ENCODE results near the gene CHPF.

CHPF gene

GRCh38 chr2:219536967-219537366 is 6.6 kb downstream of the CHPF start:
- Histone ChIP-seq H3K79me2 (ENCODE audit: insufficient read depth, low read length) (no peaks in the 10 kb centered on the region), H3K27me3 (ENCODE audit: low read length) (no peaks in the 10 kb centered on the region), H3K9me3 (ENCODE audit: insufficient read depth, low read length) (no peaks in the 10 kb centered on the region), H2AFZ (ENCODE audit: low read depth, low read length, severe bottlenecking) (no peak overlapping the region), H3K9me2 (replicated peaks; ENCODE audit: insufficient read depth, low read length) (no peaks in the 10 kb centered on the region), H3K4me2 (ENCODE audit: low read depth, low read length, poor library complexity, severe bottlenecking) (no peak overlapping the region), H3K36me3 (ENCODE audit: low read length) (no peaks in the 10 kb centered on the region), H3K4me3 (ENCODE audit: insufficient read depth, low read length, poor library complexity, severe bottlenecking) (no peak overlapping the region), H3K27ac (ENCODE audit: low read depth, low read length) (no peak overlapping the region), H4K20me1 (ENCODE audit: low read depth, low read length) (no peaks in the 10 kb centered on the region), H3K9ac (ENCODE audit: low read length) (no peak overlapping the region), H3F3A (ENCODE audit: insufficient read depth) (no peaks in the 10 kb centered on the region)
- TF ChIP-seq CTCF (IDR thresholded peaks at IDR 0.05; ENCODE audit: insufficient read depth, low read length, poor library complexity, severe bottlenecking) (no peak), EZH2phosphoT487 (conservative IDR thresholded peaks at IDR 0.05; ENCODE audit: low read length) (no peak)

GRCh38 chr2:219536425-219536824 is 7.2 kb downstream of the CHPF start:
- Histone ChIP-seq H3K4me3 (ENCODE audit: insufficient read depth, low read length, poor library complexity, severe bottlenecking) (no peak overlapping the region), H3K4me2 (ENCODE audit: low read depth, low read length, poor library complexity, severe bottlenecking) (no peak overlapping the region), H3K36me3 (ENCODE audit: low read length) (no peaks in the 10 kb centered on the region), H3K9ac (ENCODE audit: low read length) (no peak overlapping the region), H3K9me2 (replicated peaks; ENCODE audit: insufficient read depth, low read length) (no peaks in the 10 kb centered on the region), H3K9me3 (ENCODE audit: insufficient read depth, low read length) (no peaks in the 10 kb centered on the region), H4K20me1 (ENCODE audit: low read depth, low read length) (no peaks in the 10 kb centered on the region), H3K79me2 (ENCODE audit: insufficient read depth, low read length) (no peaks in the 10 kb centered on the region), H3F3A (ENCODE audit: insufficient read depth) (no peaks in the 10 kb centered on the region), H3K27me3 (ENCODE audit: low read length) (no peaks in the 10 kb centered on the region), H3K27ac (ENCODE audit: low read depth, low read length) (no peak overlapping the region), H2AFZ (ENCODE audit: low read depth, low read length, severe bottlenecking) (no peak overlapping the region)
- TF ChIP-seq CTCF (IDR thresholded peaks at IDR 0.05; ENCODE audit: insufficient read depth, low read length, poor library complexity, severe bottlenecking) (no peak), EZH2phosphoT487 (conservative IDR thresholded peaks at IDR 0.05; ENCODE audit: low read length) (no peak)

GRCh38 chr2:219533930-219534661 is 9.5 kb downstream of the CHPF start:
- no peaks in the 10 kb centered on the region for H3K9me3 ChIP-seq (ENCODE audit: insufficient read depth, low read length)
- no peaks in the 10 kb centered on the region for H3K79me2 ChIP-seq (ENCODE audit: insufficient read depth, low read length)
- no peak overlapping the region for H2AFZ ChIP-seq (ENCODE audit: low read depth, low read length, severe bottlenecking)
- H3K4me3 ChIP-seq (ENCODE audit: insufficient read depth, low read length, poor library complexity, severe bottlenecking), result no peak overlapping the region
- H3K27ac ChIP-seq (ENCODE audit: low read depth, low read length), result no peak overlapping the region
- H3K9ac ChIP-seq (ENCODE audit: low read length), result no peak overlapping the region
- no peaks in the 10 kb centered on the region for H3F3A ChIP-seq (ENCODE audit: insufficient read depth)
- no peak for TF ChIP-seq EZH2phosphoT487 (conservative IDR thresholded peaks at IDR 0.05; ENCODE audit: low read length)
- TF ChIP-seq CTCF (IDR thresholded peaks at IDR 0.05; ENCODE audit: insufficient read depth, low read length, poor library complexity, severe bottlenecking), result no peak
- H3K9me2 ChIP-seq (replicated peaks; ENCODE audit: insufficient read depth, low read length), result no peaks in the 10 kb centered on the region
- H3K4me2 ChIP-seq (ENCODE audit: low read depth, low read length, poor library complexity, severe bottlenecking), result no peak overlapping the region
- H4K20me1 ChIP-seq (ENCODE audit: low read depth, low read length), result no peaks in the 10 kb centered on the region
- H3K36me3 ChIP-seq (ENCODE audit: low read length), result no peaks in the 10 kb centered on the region
- H3K27me3 ChIP-seq (ENCODE audit: low read length), result no peaks in the 10 kb centered on the region

Measured in SU-DHL-6 (cell line).